Neural crest cell (in vitro differentiated cells): ENCODE data around the gene IGF2BP3. TPM values are rescaled to one million over a fixed set of nuclear protein-coding genes. Genes with fewer than 3 reads are reported as not detected.

ENCODE experiments used
- DNase-seq: peaks from one replicate; pipeline ENCODE4 v3.0.0; 2021; ENCODE audit warnings: low read depth, mixed read lengths, low spot score
- H3K27ac Mint-ChIP-seq: one replicate; pipeline ENCODE4 v1.8.0; 2021; ENCODE audit warnings: mild to moderate bottlenecking, mixed read lengths; ENCODE audit not compliant: unreplicated experiment
- H3K27me3 Mint-ChIP-seq: 2 replicates; pipeline ENCODE4 v1.8.0; 2021; ENCODE audit warnings: low read depth, mild to moderate bottlenecking, mixed read lengths
- H3K36me3 Mint-ChIP-seq: 2 replicates; pipeline ENCODE4 v1.8.0; 2021; ENCODE audit warnings: low read depth, mild to moderate bottlenecking, mixed read lengths
- H3K4me1 Mint-ChIP-seq: 2 replicates; pipeline ENCODE4 v1.8.0; 2021; ENCODE audit warnings: mixed read lengths
- H3K4me3 Mint-ChIP-seq: one replicate; pipeline ENCODE4 v1.8.0; 2021; ENCODE audit warnings: mild to moderate bottlenecking, mixed read lengths
- H3K9me3 Mint-ChIP-seq: 2 replicates; pipeline ENCODE4 v1.8.0; 2021; ENCODE audit warnings: mixed read lengths
- CTCF ChIP-seq: fragments of 200-600 bp; sonication (generic); conservative IDR thresholded peaks from 2 replicates; pipeline ENCODE4 v1.5.0; 2021; ENCODE audit warnings: antibody characterized with exemption, mild to moderate bottlenecking
- total RNA-seq: library from RNA; stranded (reverse); gene quantifications from 2 replicates; pipeline ENCODE4 v1.2.1, GENCODE V29; 2021

IGF2BP3 gene
- total RNA-seq, 1 donor from 2014 or later: 117 TPM

GRCh38 chr7:23293500-23294073, 176.7 kb downstream of the IGF2BP3 start:
- no peak for TF ChIP-seq CTCF
- Mint-ChIP-seq H3K4me3 (no peak overlapping the region), H3K4me1 (no peaks in the 10 kb centered on the region), H3K27ac (no peak overlapping the region), H3K27me3 (peaks cover 4% of the 10 kb centered on the region), H3K9me3 (no peaks in the 10 kb centered on the region), H3K36me3 (no peaks in the 10 kb centered on the region)
- no peak for DNase-seq

GRCh38 chr7:23292623-23293022, 177.7 kb downstream of the IGF2BP3 start:
- no peak for DNase-seq
- no peaks in the 10 kb centered on the region for H3K36me3 Mint-ChIP-seq
- H3K4me1 Mint-ChIP-seq: no peaks in the 10 kb centered on the region
- peaks cover 4% of the 10 kb centered on the region for H3K27me3 Mint-ChIP-seq
- no peak overlapping the region for H3K4me3 Mint-ChIP-seq
- H3K9me3 Mint-ChIP-seq: no peaks in the 10 kb centered on the region
- H3K27ac Mint-ChIP-seq: no peak overlapping the region
- TF ChIP-seq CTCF: no peak

- no peak for TF ChIP-seq CTCF
- no peak overlapping the region for H3K27ac Mint-ChIP-seq
- no peak overlapping the region for H3K4me3 Mint-ChIP-seq
- DNase-seq: no peak
- H3K27me3 Mint-ChIP-seq: peaks cover 4% of the 10 kb centered on the region
- H3K9me3 Mint-ChIP-seq: no peaks in the 10 kb centered on the region
- H3K36me3 Mint-ChIP-seq: no peaks in the 10 kb centered on the region
- H3K4me1 Mint-ChIP-seq: no peaks in the 10 kb centered on the region
Observed at GRCh38 chr7:23291957-23292560, 178.2 kb downstream of the IGF2BP3 start.

- H3K9me3 Mint-ChIP-seq: no peaks in the 10 kb centered on the region
- H3K36me3 Mint-ChIP-seq: no peaks in the 10 kb centered on the region
- peaks cover 2% of the 10 kb centered on the region for H3K27me3 Mint-ChIP-seq
- no peak overlapping the region for H3K27ac Mint-ChIP-seq
- no peak for TF ChIP-seq CTCF
- H3K4me1 Mint-ChIP-seq: no peaks in the 10 kb centered on the region
- no peak overlapping the region for H3K4me3 Mint-ChIP-seq
- no peak for DNase-seq
Observed at GRCh38 chr7:23290993-23291392, 179.3 kb downstream of the IGF2BP3 start.

GRCh38 chr7:23287612-23288011, 182.7 kb downstream of the IGF2BP3 start:
- no peak overlapping the region for H3K27ac Mint-ChIP-seq
- no peak overlapping the region for H3K4me3 Mint-ChIP-seq
- no peaks in the 10 kb centered on the region for H3K4me1 Mint-ChIP-seq
- H3K36me3 Mint-ChIP-seq: no peaks in the 10 kb centered on the region
- peaks cover 2% of the 10 kb centered on the region for H3K9me3 Mint-ChIP-seq
- no peak for TF ChIP-seq CTCF
- no peak for DNase-seq
- no peaks in the 10 kb centered on the region for H3K27me3 Mint-ChIP-seq
